CD4-positive, alpha-beta T cell treated with Interleukin-1 beta for 1 hour (primary cell): Measurements from ENCODE around the gene ANXA11.
"Not testable (repeated sequence)": the region's sequence is repeated elsewhere in the genome, so short reads cannot be mapped to it uniquely, and the experiment has no call there.

Source experiments
- DNase-seq, 2 donors: peaks; one replicate each; pipeline ENCODE4 v3.0.0-alpha.2; 2020 to 2022

Gene ANXA11

GRCh38 chr10:80207768-80208370 lies 2.5 kb upstream of the ANXA11 start:
- DNase-seq = no peak

GRCh38 chr10:80206277-80206655 lies 929 bp upstream of the ANXA11 start:
- no peak for DNase-seq

- DNase-seq = peak in 1 of 2 donors; percentile 28
Measured at GRCh38 chr10:80204677-80205476, 460 bp downstream of the ANXA11 start.

DNA sequence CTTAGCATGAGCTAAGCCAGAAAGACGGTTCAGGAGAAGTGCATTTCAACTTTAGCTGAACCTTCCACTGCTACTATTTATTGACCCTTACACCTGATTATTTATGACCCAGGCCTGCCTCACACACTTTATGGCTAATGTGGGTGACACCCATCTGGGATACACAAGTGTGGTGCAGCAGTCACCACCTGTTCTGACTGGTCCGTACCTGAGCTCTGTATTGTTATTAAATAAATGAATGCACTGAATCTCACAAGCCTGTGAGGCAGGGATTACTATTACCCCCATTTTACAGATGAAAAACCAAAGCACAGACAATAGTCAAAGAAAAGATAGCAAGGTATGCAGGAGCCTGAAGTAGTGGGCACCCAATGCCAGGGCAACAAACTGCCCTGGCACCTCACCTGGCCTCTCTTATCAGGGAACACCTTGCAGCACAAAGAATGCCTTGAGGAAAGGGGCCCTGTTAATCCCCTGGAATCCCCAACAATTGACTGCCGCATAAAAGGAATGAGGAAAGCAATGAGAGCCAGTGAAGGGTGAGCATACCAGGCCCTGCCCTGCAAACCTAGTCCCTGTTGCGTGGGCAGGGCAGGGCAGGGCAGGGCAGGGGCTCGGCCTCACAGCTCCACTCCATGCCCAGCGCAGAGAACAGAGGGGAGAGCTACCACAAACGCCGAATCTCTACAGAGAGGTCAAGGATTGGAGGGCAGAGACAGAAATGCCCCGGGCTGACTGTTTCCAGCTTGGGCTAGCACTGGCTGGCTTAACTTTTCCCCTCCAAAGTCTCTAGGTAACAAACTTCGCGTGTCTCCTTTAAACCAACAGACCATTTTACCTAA lies 1.3 kb downstream of the ANXA11 start:
- DNase-seq = no peak

DNA sequence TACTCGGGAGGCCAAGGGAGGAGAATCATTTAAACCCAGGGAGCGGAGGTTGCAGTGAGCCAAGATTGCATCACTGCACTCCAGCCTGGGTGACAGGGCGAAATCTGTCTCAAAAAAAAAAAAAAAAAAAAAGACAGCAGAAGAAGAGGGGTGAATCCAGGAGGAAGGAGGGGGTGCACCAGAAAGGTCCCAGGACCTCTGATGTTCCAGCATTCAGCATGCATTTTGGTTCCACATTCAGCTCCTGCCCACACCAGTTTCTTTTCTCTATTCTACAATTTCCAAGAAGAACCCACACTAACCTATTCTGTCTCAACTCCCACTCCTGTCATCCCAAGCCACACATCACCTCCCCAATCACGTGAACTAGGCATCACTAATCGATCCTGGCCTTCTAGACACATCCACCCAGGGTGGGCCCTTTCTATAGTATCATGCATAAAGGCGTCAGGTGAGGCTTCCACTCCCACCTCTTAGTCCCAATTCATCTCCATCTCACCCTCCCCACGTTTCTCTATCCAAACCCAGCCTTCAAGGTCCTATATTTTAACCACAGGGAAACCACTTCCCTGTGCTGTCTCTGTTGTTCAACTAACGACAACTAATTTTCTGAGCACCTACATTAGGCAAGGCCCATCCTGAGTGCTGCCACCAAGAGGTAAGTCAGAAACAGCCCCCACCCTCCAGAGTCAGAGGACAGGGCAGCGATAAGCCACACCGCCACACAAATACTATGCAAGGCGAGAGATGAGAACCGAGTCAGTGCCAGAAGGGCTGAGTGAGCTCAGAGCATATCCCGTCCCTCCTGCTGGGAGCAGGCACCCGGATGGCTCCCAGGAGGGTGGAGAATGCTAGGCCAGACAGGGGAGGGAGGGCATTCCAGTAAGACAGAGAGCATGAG lies 2.2 kb downstream of the ANXA11 start:
- peak; percentile 65 to 76 for DNase-seq

GRCh38 chr10:80202530-80202929 lies 2.8 kb downstream of the ANXA11 start:
- not testable (repeated sequence) for DNase-seq

GRCh38 chr10:80201608-80202141 lies 3.7 kb downstream of the ANXA11 start:
- DNase-seq = no peak

DNA sequence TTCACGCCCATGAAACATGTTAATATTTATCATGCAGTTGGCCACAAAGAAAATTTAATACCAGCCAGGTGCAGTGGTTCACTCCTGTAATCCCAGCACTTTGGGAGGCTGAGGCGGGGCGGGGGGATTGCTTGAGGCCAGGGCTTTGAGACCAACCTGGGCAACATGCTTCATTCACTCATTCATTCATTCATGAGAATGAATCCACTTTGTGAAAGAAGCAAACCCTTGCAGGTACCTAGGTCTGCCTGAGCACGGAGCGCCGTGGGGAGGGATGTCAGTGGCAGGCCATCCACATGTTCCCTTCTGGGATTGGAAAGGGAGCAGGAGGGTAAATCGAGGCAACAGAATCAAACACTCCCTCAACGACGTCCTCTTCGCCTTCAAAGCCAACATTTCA lies 4.7 kb downstream of the ANXA11 start:
- no peak for DNase-seq

DNA sequence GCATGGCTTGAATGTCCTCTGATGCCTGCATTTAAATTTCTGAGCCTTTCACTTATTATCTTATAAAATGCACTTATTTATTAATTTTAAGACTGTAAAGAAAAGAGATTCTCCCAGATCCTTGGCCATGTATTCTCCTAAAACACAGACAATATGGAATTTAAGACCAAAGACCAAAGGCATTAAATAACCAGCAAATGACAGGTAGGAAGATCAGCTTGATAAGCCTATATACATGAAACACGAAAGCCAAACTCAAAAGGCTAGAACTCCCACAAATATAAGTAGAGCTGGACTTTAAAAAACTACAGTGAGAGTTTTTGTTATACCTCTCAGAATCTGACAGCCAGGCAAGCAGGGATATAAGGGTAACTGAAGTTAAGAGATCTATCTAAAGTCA lies 5.1 kb downstream of the ANXA11 start:
- no peak for DNase-seq

DNA sequence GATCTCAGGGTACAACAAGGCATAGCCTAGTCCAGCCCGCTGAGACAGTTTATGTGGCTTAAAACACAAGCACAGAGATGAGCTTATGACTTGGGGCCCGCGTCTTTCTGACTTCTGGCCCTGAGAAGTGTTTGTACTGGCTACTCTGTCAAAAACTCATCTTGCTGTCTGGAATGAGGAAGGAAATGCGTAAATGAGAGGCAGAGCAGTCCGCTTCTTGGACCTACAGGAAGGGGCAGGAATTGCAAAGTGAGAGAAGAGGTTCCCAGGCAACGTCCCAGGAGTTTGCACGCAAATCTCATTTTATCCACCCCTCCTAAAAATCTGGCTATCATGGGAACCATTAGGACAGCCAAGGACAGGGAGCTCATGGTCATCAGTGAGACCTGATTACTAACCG lies 5.5 kb downstream of the ANXA11 start:
- DNase-seq = no peak

- no peak for DNase-seq
Measured at GRCh38 chr10:80197972-80198916, 7.1 kb downstream of the ANXA11 start.

DNA sequence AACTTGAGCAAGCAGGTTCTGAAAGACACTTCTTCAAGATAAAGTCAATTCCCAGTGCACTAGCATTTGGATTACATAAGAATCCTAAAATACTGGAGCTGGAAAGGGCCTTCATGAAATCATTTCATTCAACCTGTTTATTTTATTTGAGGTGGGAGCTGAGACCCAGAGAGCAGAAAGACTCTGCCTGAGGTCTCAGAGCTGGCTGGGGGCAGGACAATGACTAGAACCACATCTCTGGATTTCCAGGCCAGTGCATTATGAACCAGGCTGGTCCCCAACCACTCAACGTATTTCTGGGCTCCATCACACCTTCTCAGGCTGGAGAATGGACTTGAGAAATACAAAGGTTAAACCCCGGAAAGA lies 8.4 kb downstream of the ANXA11 start:
- DNase-seq = no peak

- peak; percentile 62 for DNase-seq
Measured at GRCh38 chr10:80196270-80196949, 8.9 kb downstream of the ANXA11 start.

DNA sequence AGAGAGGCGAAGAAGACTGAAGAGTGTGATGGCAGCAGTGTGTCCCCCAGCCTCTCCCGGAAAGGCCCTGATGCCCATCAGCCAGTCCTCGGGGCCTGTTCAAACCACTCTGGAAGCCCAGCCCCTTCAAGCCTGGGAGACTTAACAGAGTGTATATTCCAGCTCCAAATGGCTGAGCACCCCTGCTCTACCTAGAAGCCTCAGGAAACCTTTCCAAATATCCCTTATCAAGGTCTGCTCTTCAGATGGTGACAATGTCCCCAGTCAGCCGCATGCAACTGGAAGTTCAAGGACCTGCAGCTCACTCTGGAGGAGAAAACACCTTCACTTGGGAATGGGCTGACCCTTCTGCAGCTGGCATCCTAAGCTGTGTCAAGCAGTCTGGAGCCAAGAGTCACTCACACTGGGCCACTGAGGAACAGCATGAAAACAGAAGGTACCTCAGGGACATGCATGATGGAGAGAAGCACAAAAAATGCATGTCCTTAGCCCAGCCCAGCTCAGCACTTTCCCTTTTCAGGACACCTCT lies 10.2 kb downstream of the ANXA11 start:
- no peak for DNase-seq

- no peak for DNase-seq
Measured at GRCh38 chr10:80194373-80195045, 10.8 kb downstream of the ANXA11 start.

GRCh38 chr10:80192553-80192952 lies 12.8 kb downstream of the ANXA11 start:
- DNase-seq = no peak

DNA sequence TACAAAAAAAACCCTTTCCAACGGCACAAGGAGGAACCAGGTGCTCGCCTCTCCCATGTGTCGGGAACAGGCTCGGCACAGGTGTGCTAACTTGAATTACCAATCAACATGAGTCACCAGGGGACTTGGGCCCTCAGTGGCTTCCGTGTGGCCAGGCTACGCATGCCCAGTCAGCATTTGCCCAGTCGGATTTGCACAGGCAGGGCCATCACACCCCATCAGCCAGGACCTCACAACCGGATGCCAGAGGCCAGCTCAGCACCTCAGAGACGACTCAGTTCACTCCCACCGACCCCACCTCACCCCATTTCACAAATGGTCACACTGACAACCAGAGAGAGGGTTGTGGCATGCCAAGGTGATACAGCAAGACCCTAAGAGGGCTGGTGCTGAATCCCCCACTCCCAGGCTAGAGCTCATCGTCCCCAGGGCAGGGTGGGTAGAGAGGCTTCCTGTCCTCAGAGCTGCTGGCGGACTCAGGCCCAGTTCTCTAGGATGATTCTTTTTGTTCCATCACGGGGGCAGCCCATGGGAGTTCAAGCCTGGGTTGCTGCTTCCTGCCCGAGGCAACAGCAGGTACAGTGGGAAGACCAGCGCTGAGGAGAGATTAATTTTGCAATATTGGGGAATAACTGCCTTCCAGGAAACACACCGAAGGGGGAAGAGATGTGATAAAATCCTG lies 13.6 kb downstream of the ANXA11 start:
- DNase-seq = peak; percentile 39 to 41

DNA sequence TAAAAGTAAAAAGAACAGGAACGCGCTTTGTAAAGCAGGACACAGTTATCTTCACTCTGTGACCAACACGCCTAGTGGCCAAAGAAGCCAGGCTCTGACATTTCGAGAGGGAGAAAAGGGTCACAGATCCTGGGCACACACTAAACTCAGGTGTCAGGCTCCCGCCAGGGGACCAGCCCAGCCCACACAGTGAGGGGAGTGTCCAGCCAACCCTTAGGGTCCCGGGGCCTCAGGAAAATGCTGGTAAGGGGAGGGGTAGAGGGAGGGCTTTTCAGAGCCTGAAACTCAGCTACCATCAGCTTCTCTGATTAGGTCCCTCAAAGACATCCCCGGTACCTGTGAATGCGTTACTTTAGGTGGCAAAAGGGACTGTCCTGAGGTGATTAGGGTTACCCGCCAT lies 16.6 kb downstream of the ANXA11 start:
- no peak for DNase-seq
